Heart right ventricle (tissue), 16 donors: ENCODE data around the gene CAPRIN2. TPM values are rescaled to one million over a fixed set of nuclear protein-coding genes. Genes with fewer than 3 reads are reported as not detected.

ENCODE experiments used
- ATAC-seq, 8 donors: fragments of 200-7000 bp; cut with Tn5 transposase; one replicate each; pipeline ENCODE4 v1.9.1; 2020; ENCODE audit warnings: mild to moderate bottlenecking in 8 of 8, moderate library complexity in 8 of 8, moderate number of reproducible peaks in 1 of 8
- DNase-seq, 2 donors: peaks; one replicate each; pipeline ENCODE4 v3.0.0-alpha.2; 2020
- H3K27ac ChIP-seq, 10 donors: fragments of 200-600 bp; sonication (generic) in 2 of 10; one replicate each; pipeline versions ENCODE4 v1.5.0 to v1.8.0; 2020 to 2022; ENCODE audit warnings: mild to moderate bottlenecking in 3 of 10
- H3K27me3 ChIP-seq, 7 donors: fragments of 200-600 bp; one replicate each; pipeline ENCODE4 v1.8.0; 2021 to 2022; ENCODE audit warnings: mild to moderate bottlenecking in 2 of 7
- H3K36me3 ChIP-seq, 9 donors: fragments of 200-600 bp; sonication (generic) in 1 of 9; one replicate each; pipeline versions ENCODE4 v1.5.0 to v1.8.0; 2020 to 2022; ENCODE audit warnings: mild to moderate bottlenecking in 2 of 9
- H3K4me1 ChIP-seq, 9 donors: fragments of 200-600 bp; sonication (generic) in 1 of 9; one replicate each; pipeline versions ENCODE4 v1.5.0 to v1.8.0; 2020 to 2022; ENCODE audit warnings: mild to moderate bottlenecking in 4 of 9
- H3K4me3 ChIP-seq, 10 donors: fragments of 200-600 bp; sonication (generic) in 2 of 10; one replicate each; pipeline versions ENCODE4 v1.5.0 to v1.8.0; 2020 to 2022; ENCODE audit warnings: mild to moderate bottlenecking in 7 of 10, moderate library complexity in 2 of 10
- H3K9me3 ChIP-seq, 11 donors: fragments of 200-600 bp in 10 of 11; sonication (generic) in 2 of 11; one replicate each; pipeline versions ENCODE4 v1.5.0 to v1.8.0; 2013 to 2022; ENCODE audit warnings: mild to moderate bottlenecking in 2 of 11, control low read depth in 1 of 11, moderate library complexity in 1 of 11
- WGBS, 2 donors: extraction: QIAGEN DNeasy Blood & Tissue Kit; methylation state at CpG; one replicate each; pipeline ENCODE4 v1.1.7; 2013; ENCODE audit warnings: inconsistent platforms in 1 of 2; 5-methylcytosine and 5-hydroxymethylcytosine counted together
- intact Hi-C, 10 donors: fragments of 100-400 bp; cut with DNase I; formaldehyde crosslinking; loops; one replicate each; pipeline versions ENCODE4 v1.11.1 to v1.14.2; 2022
- polyA plus RNA-seq, 2 donors: library from polyadenylated mRNA; stranded (reverse); fragments of 200-250 nt; gene quantifications; one replicate each; pipeline ENCODE4 v1.2.3, GENCODE V29; 2013
- total RNA-seq, 10 donors: library from RNA; stranded (reverse); fragmentation: NEBNext Ultra II Directional in 3 of 10; extraction: Animal tissue kit (Norgen Biotek cat#: 25700) in 3 of 10; gene quantifications; one replicate each; pipeline versions ENCODE4 v1.2.1 to v1.2.4, GENCODE V29; 2021 to 2023
- TF ChIP-seq, protein P1 (sequence below), 9 donors: fragments of 200-600 bp; sonication (generic) in 2 of 9; IDR thresholded peaks; one replicate each; pipeline versions ENCODE4 v1.5.0 to v1.8.0; 2021 to 2022; ENCODE audit warnings: antibody characterized with exemption in 9 of 9, mild to moderate bottlenecking in 5 of 9, moderate library complexity in 1 of 9
- donor health status: Arrhythmogenic right ventricular cardiomyopathy.
- donor health status: ischemic (EF 13 %, LVEDD 7.1; RV severe dilation, severe dysfunction).
- donor health status: healthy with polysubstance abuse.
- donor health status: DM: no; HTN: yes; CAD: no.
- donor health status: DM: no; HTN: no; CAD: no.
- donor health status: ischemic (EF 25% LVEDD 6.9; RV normal size, moderate dysfunction).
- donor health status: ischemic (EF 25% LVEDD 5.7; RV mildly dilated, moderate dysfunction).
- donor health status: healthy.
- donor health status: DM: yes; HTN: yes; CAD: no.
- donor health status: Ischemic cardiomyopathy.
- donor health status: ischemic (EF 35%, LVEDD 5.7; RV mildly dilated, moderate dysfunction).
- donor health status: nonischemic (EF 11% LVEDD 7.7; RV severe dilation, severe dysfunction).
- donor health status: DM: yes; HTN: yes; CAD: no.
- donor health status: PGD.
- donor health status: ischemic (EF 29% LVEDD 5.4; RV normal size, mild dysfunction).
- donor health status: nonischemic (EF 23%, LVEDD 6.1; RV moderate dilation, normal function).

The CAPRIN2 gene
- total and polyA plus RNA-seq, 12 donors = 10.4 to 33.0 (median 27.6) TPM

DNA sequence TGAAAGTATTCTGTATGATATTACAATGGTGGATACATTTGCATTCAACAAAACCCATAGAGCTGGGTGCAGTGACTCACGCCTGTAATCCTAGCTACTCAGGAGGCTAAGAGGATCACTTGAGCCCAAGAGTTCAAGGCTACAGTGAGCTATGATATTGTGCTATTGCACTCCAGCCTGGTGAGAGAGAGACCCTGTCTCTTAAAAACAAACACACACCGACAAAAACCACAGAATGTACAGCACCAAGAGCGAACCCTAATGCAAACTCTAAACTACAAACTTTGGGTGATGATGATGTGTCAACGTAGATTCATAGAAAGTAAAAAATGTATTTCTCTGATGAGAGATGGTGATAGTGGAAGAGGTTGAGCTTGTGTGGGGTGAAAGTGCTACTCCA, 8.6 kb downstream of the CAPRIN2 start:
- no peak for DNase-seq
- TF ChIP-seq, protein P1, sequence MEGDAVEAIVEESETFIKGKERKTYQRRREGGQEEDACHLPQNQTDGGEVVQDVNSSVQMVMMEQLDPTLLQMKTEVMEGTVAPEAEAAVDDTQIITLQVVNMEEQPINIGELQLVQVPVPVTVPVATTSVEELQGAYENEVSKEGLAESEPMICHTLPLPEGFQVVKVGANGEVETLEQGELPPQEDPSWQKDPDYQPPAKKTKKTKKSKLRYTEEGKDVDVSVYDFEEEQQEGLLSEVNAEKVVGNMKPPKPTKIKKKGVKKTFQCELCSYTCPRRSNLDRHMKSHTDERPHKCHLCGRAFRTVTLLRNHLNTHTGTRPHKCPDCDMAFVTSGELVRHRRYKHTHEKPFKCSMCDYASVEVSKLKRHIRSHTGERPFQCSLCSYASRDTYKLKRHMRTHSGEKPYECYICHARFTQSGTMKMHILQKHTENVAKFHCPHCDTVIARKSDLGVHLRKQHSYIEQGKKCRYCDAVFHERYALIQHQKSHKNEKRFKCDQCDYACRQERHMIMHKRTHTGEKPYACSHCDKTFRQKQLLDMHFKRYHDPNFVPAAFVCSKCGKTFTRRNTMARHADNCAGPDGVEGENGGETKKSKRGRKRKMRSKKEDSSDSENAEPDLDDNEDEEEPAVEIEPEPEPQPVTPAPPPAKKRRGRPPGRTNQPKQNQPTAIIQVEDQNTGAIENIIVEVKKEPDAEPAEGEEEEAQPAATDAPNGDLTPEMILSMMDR (IDR thresholded peaks at IDR 0.05) = no peak
- peaks cover 0 to 9% (median 3%) of the 10 kb centered on the region in 9 donors for H3K4me1 ChIP-seq
- H3K36me3 ChIP-seq = peaks cover 0 to 31% (median 0%) of the 10 kb centered on the region in 9 donors
- H3K27ac ChIP-seq = no peak overlapping the region
- intact Hi-C loops = loop anchor here in 1 of 10 donors (10.0 kb wide), 1 partner anchor 61 kb away; no protein-coding TSS in a partner anchor
- WGBS, 2 donors = 96 to 99% methylated on average over 4 of the region's 4 CpGs
- ATAC-seq = no peak
- no peaks in the 10 kb centered on the region for H3K27me3 ChIP-seq
- no peak overlapping the region for H3K4me3 ChIP-seq
- H3K9me3 ChIP-seq = no peaks in the 10 kb centered on the region

DNA sequence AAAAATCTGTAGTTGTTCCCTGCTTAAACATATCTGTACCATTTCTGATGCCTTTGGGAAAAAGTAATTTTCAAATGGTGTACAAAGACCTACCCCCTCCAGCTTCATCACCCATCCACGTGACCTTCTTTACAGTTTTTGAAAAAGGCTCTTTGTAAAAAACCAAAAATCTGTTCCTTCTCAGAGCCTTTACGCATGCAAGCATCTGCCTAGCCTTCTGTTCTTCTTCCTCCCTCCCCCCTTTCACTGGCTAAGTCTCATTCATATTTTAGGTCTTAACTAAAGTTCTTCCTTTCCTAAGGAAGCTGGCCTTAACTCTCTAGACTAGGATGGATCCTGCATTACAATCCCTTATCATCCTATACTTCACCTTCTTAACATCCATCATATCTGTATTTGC, 10.4 kb downstream of the CAPRIN2 start:
- TF ChIP-seq, protein P1 (IDR thresholded peaks at IDR 0.05) = no peak
- intact Hi-C loops = loop anchor here in 1 of 10 donors (10.0 kb wide), 1 partner anchor 60 kb away; no protein-coding TSS in a partner anchor
- WGBS, 2 donors = 97 to 99% methylated on average over 2 of the region's 2 CpGs

DNA sequence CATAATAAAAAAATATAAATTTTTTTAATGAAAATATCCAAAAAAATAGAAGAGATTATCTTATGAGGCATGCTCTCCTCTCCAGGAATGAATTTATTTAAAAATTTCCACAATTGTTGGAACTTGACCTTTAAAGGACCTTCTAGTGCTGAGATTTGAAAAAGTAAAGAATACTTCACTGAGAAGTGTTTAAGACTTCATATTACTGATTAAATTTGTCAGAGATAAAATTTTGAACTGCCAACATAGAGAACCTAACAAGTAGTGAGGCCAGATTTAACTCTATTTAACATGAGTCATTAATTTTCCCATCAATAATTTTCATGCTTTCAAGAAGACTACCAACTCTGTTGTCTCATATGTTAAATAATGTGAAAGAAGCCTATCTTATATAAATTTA, 14.5 kb downstream of the CAPRIN2 start:
- H3K4me1 ChIP-seq = no peaks in the 10 kb centered on the region
- no peak overlapping the region for H3K27ac ChIP-seq
- H3K9me3 ChIP-seq = no peaks in the 10 kb centered on the region
- TF ChIP-seq, protein P1 (IDR thresholded peaks at IDR 0.05) = no peak
- no peaks in the 10 kb centered on the region for H3K27me3 ChIP-seq
- peaks cover 0 to 47% (median 0%) of the 10 kb centered on the region in 9 donors for H3K36me3 ChIP-seq
- ATAC-seq (no peak), DNase-seq (no peak)
- H3K4me3 ChIP-seq = no peak overlapping the region
- intact Hi-C loops = loop anchor here in 1 of 10 donors (10.0 kb wide), 1 partner anchor 55 kb away; no protein-coding TSS in a partner anchor

More for the DNA sequence above, 10.4 kb downstream of the CAPRIN2 start:
- DNase-seq (no peak), ATAC-seq (no peak)
- H3K9me3 ChIP-seq = no peaks in the 10 kb centered on the region
- H3K27ac ChIP-seq = no peak overlapping the region
- H3K4me3 ChIP-seq = no peak overlapping the region
- H3K27me3 ChIP-seq = no peaks in the 10 kb centered on the region
- H3K4me1 ChIP-seq = peaks cover 0 to 5% (median 0%) of the 10 kb centered on the region in 9 donors
- peaks cover 0 to 39% (median 0%) of the 10 kb centered on the region in 9 donors for H3K36me3 ChIP-seq

DNA sequence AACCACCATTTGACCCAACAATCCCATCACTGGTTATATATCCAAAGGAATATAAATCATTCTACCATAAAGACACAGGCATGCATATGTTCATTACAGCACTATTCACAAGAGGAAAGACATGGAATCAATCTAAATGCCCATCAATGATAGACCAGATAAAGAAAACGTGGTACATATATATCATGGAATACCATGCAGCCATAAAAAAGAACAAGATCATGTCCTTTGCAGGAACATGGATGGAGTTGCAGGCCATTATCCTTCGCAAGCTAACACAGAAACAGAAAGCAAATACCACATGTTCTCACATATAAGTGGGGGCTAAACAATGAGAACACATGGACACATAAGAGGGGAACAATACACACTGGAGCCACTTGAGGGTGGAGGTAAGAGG, 15.7 kb downstream of the CAPRIN2 start:
- peaks cover 0 to 60% (median 0%) of the 10 kb centered on the region in 9 donors for H3K36me3 ChIP-seq
- no peaks in the 10 kb centered on the region for H3K4me1 ChIP-seq
- no peak for ATAC-seq
- no peak overlapping the region for H3K27ac ChIP-seq
- intact Hi-C loops = no loop called here
- TF ChIP-seq, protein P1 (IDR thresholded peaks at IDR 0.05) = no peak
- no peaks in the 10 kb centered on the region for H3K27me3 ChIP-seq
- no peak for DNase-seq
- 94 to 95% methylated on average over 2 of the region's 2 CpGs for WGBS, 2 donors
- no peaks in the 10 kb centered on the region for H3K9me3 ChIP-seq
- no peak overlapping the region for H3K4me3 ChIP-seq
